SU-DHL-6 (cell line): Measurements from ENCODE around the gene TEX35.

ENCODE experiments used
- H2AFZ ChIP-seq: fragments of 200-600 bp; sonication (generic); 2 replicates; pipeline ENCODE4 v1.6.1; 2014; ENCODE audit warnings: low read depth, mild to moderate bottlenecking, moderate library complexity, mixed read lengths, antibody characterized with exemption, low read length; ENCODE audit not compliant: severe bottlenecking
- H3F3A ChIP-seq: fragments of 200-600 bp; shearing (Covaris generic); 2 replicates; pipeline ENCODE4 v1.6.0; 2016; ENCODE audit warnings: antibody characterized with exemption, mild to moderate bottlenecking; ENCODE audit not compliant: insufficient read depth
- H3K27ac ChIP-seq: fragments of 200-600 bp; sonication (generic); 2 replicates; pipeline ENCODE4 v1.5.1; 2016; ENCODE audit warnings: low read depth, mild to moderate bottlenecking, low read length, moderate library complexity, mixed read lengths
- H3K27me3 ChIP-seq: fragments of 200-600 bp; sonication (generic), shearing (Covaris generic); 2 replicates; pipeline ENCODE4 v1.6.0; 2014; ENCODE audit warnings: mild to moderate bottlenecking, low read length
- H3K36me3 ChIP-seq: fragments of 200-600 bp; sonication (generic); 2 replicates; pipeline ENCODE4 v1.6.1; 2014; ENCODE audit warnings: mild to moderate bottlenecking, low read length, mixed read lengths
- H3K4me2 ChIP-seq: fragments of 300-600, 200-600 bp; shearing (Covaris generic), sonication (generic); 2 replicates; pipeline ENCODE4 v1.6.0; 2014; ENCODE audit warnings: low read length, low read depth, mild to moderate bottlenecking; ENCODE audit not compliant: poor library complexity, severe bottlenecking
- H3K4me3 ChIP-seq: fragments of 200-600 bp; sonication (generic); 2 replicates; pipeline ENCODE4 v1.5.1; 2014; ENCODE audit warnings: antibody characterized with exemption, low read length, mild to moderate bottlenecking, mixed read lengths; ENCODE audit not compliant: insufficient read depth, poor library complexity, severe bottlenecking
- H3K79me2 ChIP-seq: fragments of 200-600 bp; sonication (generic); 2 replicates; pipeline ENCODE4 v1.6.1; 2014; ENCODE audit warnings: mild to moderate bottlenecking, low read length, moderate library complexity; ENCODE audit not compliant: insufficient read depth
- H3K9ac ChIP-seq: fragments of 200-600 bp; sonication (generic); 2 replicates; pipeline ENCODE4 v1.7.0; 2014; ENCODE audit warnings: mild to moderate bottlenecking, low read length
- H3K9me2 ChIP-seq: fragments of 200-600 bp; sonication (generic); replicated peaks from 2 replicates; pipeline ENCODE4 v1.6.1; 2014; ENCODE audit warnings: low read length; ENCODE audit not compliant: insufficient read depth
- H3K9me3 ChIP-seq: fragments of 200-600 bp; sonication (generic); 2 replicates; pipeline ENCODE4 v1.6.1; 2014; ENCODE audit warnings: low read length, mixed read lengths; ENCODE audit not compliant: insufficient read depth
- H4K20me1 ChIP-seq: fragments of 200-600 bp; sonication (generic); 2 replicates; pipeline ENCODE4 v1.6.1; 2014; ENCODE audit warnings: low read depth, mild to moderate bottlenecking, antibody characterized with exemption, low read length, moderate library complexity, mixed read lengths
- EZH2phosphoT487 ChIP-seq: fragments of 200-600 bp; sonication (generic), shearing (Covaris generic); conservative IDR thresholded peaks from 2 replicates; pipeline ENCODE4 v1.6.1; 2018; ENCODE audit warnings: mild to moderate bottlenecking, antibody characterized with exemption, low read length, moderate library complexity, mixed read lengths
- TF ChIP-seq, protein P1 (sequence below): fragments of 200-600 bp; sonication (generic); IDR thresholded peaks from one replicate; pipeline ENCODE4 v1.5.1; 2017; ENCODE audit warnings: antibody characterized with exemption, mild to moderate bottlenecking, low read length, moderate library complexity; ENCODE audit not compliant: insufficient read depth, poor library complexity, severe bottlenecking

TEX35 gene

DNA sequence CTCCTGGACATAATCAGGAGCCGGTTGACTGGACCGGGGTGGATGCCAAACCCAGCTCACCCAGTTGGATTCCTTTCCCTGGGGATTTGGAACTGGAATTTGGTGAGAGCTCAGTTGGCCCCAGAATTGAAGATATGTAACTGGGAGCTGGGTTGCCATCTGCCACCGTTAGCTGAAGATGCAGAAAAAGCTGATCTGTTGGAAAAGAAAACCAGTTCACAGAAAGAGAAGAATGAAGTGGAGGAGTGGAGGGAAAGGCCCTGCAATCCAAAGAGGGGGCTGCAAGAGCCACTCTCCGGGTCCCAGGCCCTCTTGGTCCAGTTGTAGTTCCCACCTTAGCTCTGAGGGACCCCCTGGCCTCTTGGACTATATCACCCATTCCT is 16.0 kb downstream of the TEX35 start:
- no peaks in the 10 kb centered on the region for H3K9me3 ChIP-seq

DNA sequence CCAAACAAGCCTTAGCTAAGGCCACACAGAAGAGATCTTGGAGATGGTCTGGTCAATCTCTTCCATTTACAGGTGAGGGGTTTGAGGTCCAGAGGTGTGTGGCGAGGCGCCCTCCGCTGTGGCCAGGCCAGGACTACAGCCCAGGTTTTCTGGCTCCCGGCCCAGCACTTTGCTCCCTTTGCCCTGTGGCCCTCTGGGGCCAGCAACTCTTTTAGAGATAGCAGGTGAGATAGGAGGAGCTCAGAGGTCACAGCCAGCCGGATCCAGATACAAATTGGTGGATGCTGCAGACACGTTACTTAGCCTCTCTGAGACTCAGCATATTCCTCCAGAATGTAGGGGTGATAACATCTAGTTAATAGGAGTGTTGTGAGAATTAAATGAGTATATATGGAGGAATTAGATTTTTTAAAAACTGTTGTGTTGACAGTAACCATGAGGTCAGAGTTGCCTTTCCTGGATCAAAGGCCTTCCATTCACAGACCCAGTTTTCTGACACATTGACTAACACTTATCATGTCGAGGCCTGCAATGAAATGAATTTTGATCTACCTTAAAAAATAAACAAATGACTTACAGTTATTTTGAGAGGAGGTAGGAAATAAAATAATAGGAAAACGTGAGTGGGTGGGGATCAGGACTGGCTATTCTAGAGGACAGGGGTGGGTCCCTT is 16.6 kb downstream of the TEX35 start:
- no peaks in the 10 kb centered on the region for H3K9me3 ChIP-seq
- H3K9ac ChIP-seq: no peak overlapping the region
- H3F3A ChIP-seq: no peaks in the 10 kb centered on the region
- H3K27ac ChIP-seq: no peak overlapping the region
- no peaks in the 10 kb centered on the region for H3K79me2 ChIP-seq
- no peak overlapping the region for H3K4me3 ChIP-seq
- no peak overlapping the region for H3K4me2 ChIP-seq
- H3K27me3 ChIP-seq: no peaks in the 10 kb centered on the region
- TF ChIP-seq, protein P1, sequence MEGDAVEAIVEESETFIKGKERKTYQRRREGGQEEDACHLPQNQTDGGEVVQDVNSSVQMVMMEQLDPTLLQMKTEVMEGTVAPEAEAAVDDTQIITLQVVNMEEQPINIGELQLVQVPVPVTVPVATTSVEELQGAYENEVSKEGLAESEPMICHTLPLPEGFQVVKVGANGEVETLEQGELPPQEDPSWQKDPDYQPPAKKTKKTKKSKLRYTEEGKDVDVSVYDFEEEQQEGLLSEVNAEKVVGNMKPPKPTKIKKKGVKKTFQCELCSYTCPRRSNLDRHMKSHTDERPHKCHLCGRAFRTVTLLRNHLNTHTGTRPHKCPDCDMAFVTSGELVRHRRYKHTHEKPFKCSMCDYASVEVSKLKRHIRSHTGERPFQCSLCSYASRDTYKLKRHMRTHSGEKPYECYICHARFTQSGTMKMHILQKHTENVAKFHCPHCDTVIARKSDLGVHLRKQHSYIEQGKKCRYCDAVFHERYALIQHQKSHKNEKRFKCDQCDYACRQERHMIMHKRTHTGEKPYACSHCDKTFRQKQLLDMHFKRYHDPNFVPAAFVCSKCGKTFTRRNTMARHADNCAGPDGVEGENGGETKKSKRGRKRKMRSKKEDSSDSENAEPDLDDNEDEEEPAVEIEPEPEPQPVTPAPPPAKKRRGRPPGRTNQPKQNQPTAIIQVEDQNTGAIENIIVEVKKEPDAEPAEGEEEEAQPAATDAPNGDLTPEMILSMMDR: no peak
- H2AFZ ChIP-seq: no peak overlapping the region
- no peaks in the 10 kb centered on the region for H3K9me2 ChIP-seq
- H4K20me1 ChIP-seq: no peaks in the 10 kb centered on the region
- no peaks in the 10 kb centered on the region for H3K36me3 ChIP-seq

More for the DNA sequence above, 16.0 kb downstream of the TEX35 start:
- no peak overlapping the region for H3K4me2 ChIP-seq
- H2AFZ ChIP-seq: no peak overlapping the region
- no peaks in the 10 kb centered on the region for H3K9me2 ChIP-seq
- H3K9ac ChIP-seq: no peak overlapping the region
- no peak overlapping the region for H3K4me3 ChIP-seq
- H3F3A ChIP-seq: no peaks in the 10 kb centered on the region
- H3K79me2 ChIP-seq: no peaks in the 10 kb centered on the region
- no peaks in the 10 kb centered on the region for H4K20me1 ChIP-seq
- H3K27ac ChIP-seq: no peak overlapping the region
- H3K27me3 ChIP-seq: no peaks in the 10 kb centered on the region
- no peaks in the 10 kb centered on the region for H3K36me3 ChIP-seq
- TF ChIP-seq, protein P1: no peak
- TF ChIP-seq EZH2phosphoT487: no peak

DNA sequence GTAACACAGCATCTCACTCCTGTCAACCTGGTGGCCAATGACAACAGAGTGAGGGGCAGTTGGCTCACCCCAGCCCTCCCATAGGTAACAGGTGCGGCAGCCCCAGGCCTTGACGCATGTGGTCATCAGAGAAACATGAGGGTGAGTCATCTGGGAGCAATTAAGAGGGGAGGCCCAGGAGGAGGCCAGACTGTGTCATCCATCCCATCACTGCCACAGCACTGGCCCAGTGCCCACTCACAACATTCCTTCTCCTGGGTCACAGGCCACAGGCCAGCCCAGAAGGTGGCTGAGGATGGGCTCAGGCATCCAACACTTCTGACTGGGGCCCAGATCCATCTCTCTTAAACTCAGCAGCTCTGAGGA is 17.1 kb downstream of the TEX35 start:
- TF ChIP-seq, protein P1: no peak
- TF ChIP-seq EZH2phosphoT487: no peak
- Histone ChIP-seq H3K27ac (no peak overlapping the region), H3K4me2 (no peak overlapping the region)

DNA sequence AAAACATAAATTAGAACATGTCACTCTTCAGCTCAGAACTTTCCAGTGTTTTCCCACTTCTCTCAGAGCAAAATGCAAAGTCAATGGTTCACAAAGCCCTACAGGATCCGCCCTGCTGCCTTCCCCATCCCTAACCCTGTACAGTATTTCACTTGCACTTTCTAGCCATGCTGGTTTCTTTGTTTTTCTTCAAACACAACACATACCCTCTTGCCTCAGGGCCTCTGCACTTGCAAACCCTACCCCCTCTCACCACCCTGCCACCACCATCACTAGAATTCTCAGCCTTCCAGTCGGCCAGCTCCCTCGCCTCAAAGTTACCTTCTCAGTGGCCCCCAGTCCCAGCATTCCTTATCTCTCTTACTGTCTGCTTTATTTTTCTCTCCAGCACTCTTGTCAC is 17.6 kb downstream of the TEX35 start:
- no peak overlapping the region for H3K27ac ChIP-seq
- no peaks in the 10 kb centered on the region for H3K36me3 ChIP-seq
- H2AFZ ChIP-seq: no peak overlapping the region
- H3K4me2 ChIP-seq: no peak overlapping the region
- no peaks in the 10 kb centered on the region for H3K79me2 ChIP-seq
- H3K9me3 ChIP-seq: no peaks in the 10 kb centered on the region
- no peaks in the 10 kb centered on the region for H3F3A ChIP-seq
- no peaks in the 10 kb centered on the region for H3K27me3 ChIP-seq
- TF ChIP-seq, protein P1: no peak
- TF ChIP-seq EZH2phosphoT487: no peak
- no peaks in the 10 kb centered on the region for H3K9me2 ChIP-seq
- H3K9ac ChIP-seq: no peak overlapping the region
- H4K20me1 ChIP-seq: no peaks in the 10 kb centered on the region
- H3K4me3 ChIP-seq: no peak overlapping the region

More for the DNA sequence above, 17.1 kb downstream of the TEX35 start:
- no peaks in the 10 kb centered on the region for H3F3A ChIP-seq
- H3K79me2 ChIP-seq: no peaks in the 10 kb centered on the region
- H4K20me1 ChIP-seq: no peaks in the 10 kb centered on the region
- no peaks in the 10 kb centered on the region for H3K27me3 ChIP-seq
- no peak overlapping the region for H2AFZ ChIP-seq
- no peak overlapping the region for H3K9ac ChIP-seq
- H3K9me2 ChIP-seq: no peaks in the 10 kb centered on the region
- no peak overlapping the region for H3K4me3 ChIP-seq
- no peaks in the 10 kb centered on the region for H3K36me3 ChIP-seq
- H3K9me3 ChIP-seq: no peaks in the 10 kb centered on the region
